K562 (cell line): Measurements from ENCODE around the gene SEPTIN12. TPM values are rescaled to one million over a fixed set of nuclear protein-coding genes. Genes with fewer than 3 reads are reported as not detected.

Source experiments
- ATAC-seq: fragments of 200-7000 bp; cut with Tn5 transposase; 3 replicates; pipeline ENCODE4 v1.9.1; 2020; ENCODE audit warnings: moderate library complexity
- BruUV-seq: library from RNA; stranded (reverse); fragments of 400-500 nt; replicated peaks from 2 replicates; lab custom pipeline; 2021; lab: Mats Ljungman, UMichigan
- CTCF ChIA-PET: fragments of 300-600 bp; formaldehyde crosslinking; extraction: SDS; loops from one replicate; lab custom pipeline; 2021; ENCODE audit warnings: low intra/inter-chr PET ratio; lab: Yijun Ruan, JAX
- POLR2A ChIA-PET: fragments of 300-600, 350-650 bp; sonication (Branson Sonifier 250); formaldehyde crosslinking; extraction: SDS; loops from one replicate; lab custom pipeline; 2021; ENCODE audit warnings: antibody characterized with exemption, inconsistent platforms; lab: Yijun Ruan, JAX
- DNase-seq, 4 experiments: peaks; one replicate each; pipeline versions ENCODE4 v3.0.0 to v3.0.0-alpha.2; 2011 to 2018; ENCODE audit warnings: low spot score in 3 of 4, mixed read lengths in 3 of 4; ENCODE audit errors: extremely low read depth in 1 of 4
- FAIRE-seq: peaks from 2 replicates; lab custom pipeline; 2011; peaks lifted over from hg19 to GRCh38; lab: Jason Lieb, UNC
- H2AFZ ChIP-seq: 2 replicates; pipeline ENCODE4 v1.6.0; 2011; ENCODE audit warnings: low read depth, low read length, control low read depth, inconsistent platforms
- H3K27ac ChIP-seq: fragments of 200-600 bp; 3 replicates; pipeline ENCODE4 v1.8.0; 2011; ENCODE audit warnings: low read depth, mild to moderate bottlenecking, control low read depth, inconsistent platforms, low read length, moderate library complexity, mixed read lengths; ENCODE audit errors: extremely low read depth
- H3K27me3 ChIP-seq, 2 experiments: fragments of 300-600 bp in 1 of 2; 2 replicates in 1 of 2; 3 replicates in 1 of 2; pipeline versions ENCODE4 v1.6.0 to v1.8.0; 2011; ENCODE audit warnings: inconsistent platforms in 2 of 2, low read length in 2 of 2, mild to moderate bottlenecking in 1 of 2, mixed read lengths in 1 of 2, moderate library complexity in 1 of 2; ENCODE audit not compliant: control insufficient read depth in 2 of 2, insufficient read depth in 2 of 2
- H3K36me3 ChIP-seq: fragments of 300-600 bp; 3 replicates; pipeline ENCODE4 v1.8.0; 2011; ENCODE audit warnings: mild to moderate bottlenecking, low read length, inconsistent platforms; ENCODE audit not compliant: control insufficient read depth, insufficient read depth
- H3K4me1 ChIP-seq, 2 experiments: fragments of 200-600 bp in 1 of 2; replicated peaks in 1 of 2; 2 replicates in 1 of 2; 3 replicates in 1 of 2; pipeline versions ENCODE4 v1.5.1 to v1.8.0; 2011; ENCODE audit warnings: inconsistent platforms in 2 of 2, low read length in 2 of 2, mild to moderate bottlenecking in 1 of 2, mixed read lengths in 1 of 2, moderate library complexity in 1 of 2; ENCODE audit not compliant: control insufficient read depth in 2 of 2, insufficient read depth in 2 of 2
- H3K4me2 ChIP-seq: 2 replicates; pipeline ENCODE4 v1.6.1; 2011; ENCODE audit warnings: low read length, control low read depth, inconsistent platforms, mixed read lengths; ENCODE audit not compliant: insufficient read depth
- H3K4me3 ChIP-seq: fragments of 200-600 bp; sonication (generic), shearing (Covaris generic); 2 replicates; pipeline ENCODE4 v1.5.1; 2016; ENCODE audit warnings: control low read depth, inconsistent platforms
- H3K79me2 ChIP-seq: fragments of 200-600 bp; 3 replicates; pipeline ENCODE4 v1.8.0; 2011; ENCODE audit warnings: low read length, inconsistent platforms; ENCODE audit not compliant: control insufficient read depth, insufficient read depth
- H3K9ac ChIP-seq, 2 experiments: 2 replicates each; pipeline versions ENCODE4 v1.6.0 to v1.6.1; 2011; ENCODE audit warnings: low read depth in 2 of 2, low read length in 2 of 2, control low read depth in 1 of 2, inconsistent platforms in 1 of 2, mild to moderate bottlenecking in 1 of 2, mixed read lengths in 1 of 2; ENCODE audit not compliant: insufficient read depth in 1 of 2
- H3K9me1 ChIP-seq: one replicate; pipeline ENCODE4 v1.6.0; 2011; ENCODE audit warnings: inconsistent platforms, mild to moderate bottlenecking, low read length, moderate library complexity; ENCODE audit not compliant: control insufficient read depth, insufficient read depth
- H3K9me3 ChIP-seq: replicated peaks from 2 replicates; pipeline ENCODE4 v1.5.1; 2011; ENCODE audit warnings: low read depth, low read length, inconsistent platforms; ENCODE audit not compliant: control insufficient read depth, insufficient read depth
- H4K20me1 ChIP-seq: replicated peaks from 2 replicates; pipeline ENCODE4 v1.6.1; 2011; ENCODE audit warnings: low read length, inconsistent platforms, mixed read lengths; ENCODE audit not compliant: control insufficient read depth, insufficient read depth
- BCOR ChIP-seq: fragments of 450-650 bp; IDR thresholded peaks from 2 replicates; pipeline ENCODE4 v1.6.1; 2016
- HDAC2 ChIP-seq: fragments of 450-650 bp; IDR thresholded peaks from 2 replicates; pipeline ENCODE4 v1.6.1; 2016; ENCODE audit warnings: mild to moderate bottlenecking
- HDAC8 ChIP-seq: fragments of 450-650 bp; IDR thresholded peaks from 2 replicates; pipeline ENCODE4 v1.6.1; 2016; ENCODE audit warnings: mild to moderate bottlenecking, missing genetic modification characterization, moderate library complexity, missing compliant biosample characterization
- KDM1A ChIP-seq, 2 experiments: fragments of 450-650 bp; IDR thresholded peaks; 2 replicates each; pipeline ENCODE4 v1.6.1; 2016; ENCODE audit warnings: mild to moderate bottlenecking in 2 of 2
- PBX2 ChIP-seq, 2 experiments: IDR thresholded peaks in 1 of 2; conservative IDR thresholded peaks in 1 of 2; 2 replicates each; pipeline ENCODE4 v1.6.1; 2016; ENCODE audit warnings: low read depth in 2 of 2, mild to moderate bottlenecking in 1 of 2, missing compliant biosample characterization in 1 of 2, missing genetic modification characterization in 1 of 2, moderate library complexity in 1 of 2
- PHF20 ChIP-seq: fragments of 450-650 bp; IDR thresholded peaks from 2 replicates; pipeline ENCODE4 v1.6.1; 2018; ENCODE audit not compliant: partially characterized antibody
- POLR2AphosphoS2 ChIP-seq: IDR thresholded peaks from 2 replicates; pipeline ENCODE4 v1.6.1; 2012; ENCODE audit warnings: low read length, improper control_type of control experiment
- RBM25 ChIP-seq: fragments of 200-400 bp; formaldehyde crosslinking; IDR thresholded peaks from 2 replicates; pipeline ENCODE4 v1.6.1; 2018; ENCODE audit warnings: low read length, low read depth, moderate library complexity; ENCODE audit not compliant: severe bottlenecking
- SRSF3 ChIP-seq: fragments of 200-400 bp; formaldehyde crosslinking; IDR thresholded peaks from 2 replicates; pipeline ENCODE4 v1.6.1; 2016; ENCODE audit warnings: mild to moderate bottlenecking, low read length, moderate library complexity; ENCODE audit not compliant: insufficient read depth
- TGIF2 ChIP-seq: sonication (generic); formaldehyde crosslinking; IDR thresholded peaks from 2 replicates; pipeline ENCODE4 v1.8.1; 2022; ENCODE audit warnings: mild to moderate bottlenecking, missing genetic modification reagents, moderate library complexity
- ZBTB2 ChIP-seq: fragments of 450-650 bp; IDR thresholded peaks from 2 replicates; pipeline ENCODE4 v1.6.1; 2016; ENCODE audit warnings: antibody characterized with exemption
- ZNF717 ChIP-seq: fragments of 250-450 bp; sonication (Bioruptor Pico); IDR thresholded peaks from 2 replicates; pipeline ENCODE4 v1.5.0; 2021
- WGBS: fragments of 100-300 bp; shearing (Covaris generic); methylation state at CpG from one replicate; pipeline ENCODE4 v1.1.6; 2016; ENCODE audit warnings: low coverage, mixed read lengths; ENCODE audit not compliant: insufficient coverage; ENCODE audit errors: missing lambda C conversion rate; 5-methylcytosine and 5-hydroxymethylcytosine counted together
- in situ Hi-C: fragments of 300-500 bp; cut with MboI; formaldehyde crosslinking; loops from 4 replicates; pipeline ENCODE4 v1.15.0; 2018; ENCODE audit warnings: inconsistent platforms, mixed read lengths
- intact Hi-C: fragments of 100-400 bp; cut with micrococcal nuclease; formaldehyde crosslinking; loops from 2 replicates; pipeline ENCODE4 v1.14.2; 2022
- polyA plus RNA-seq, 8 experiments: library from polyadenylated mRNA; depleted of rRNA in 4 of 8; stranded (reverse) in 5 of 8; unstranded in 3 of 8; fragments of >200 nt; fragmentation: Nextera tagmentation in 2 of 8; fragmentation: Illumina TruSeq in 1 of 8; extraction: Ambion mirVana in 2 of 8; extraction: Trizol in 1 of 8; gene quantifications; 2 replicates each; pipeline versions ENCODE4 v1.2.1 to v1.2.3, GENCODE V29; 2011 to 2014; ENCODE audit warnings: inconsistent platforms in 1 of 8, missing spikeins in 1 of 8
- total RNA-seq, 7 experiments: library from RNA; depleted of rRNA in 6 of 7; stranded (reverse); fragments of >200 nt in 6 of 7; fragmentation: Illumina TruSeq in 2 of 7; extraction: Trizol in 2 of 7; gene quantifications; 2 replicates each; pipeline versions ENCODE4 v1.2.1 to v1.2.3, GENCODE V29; 2011 to 2021; ENCODE audit warnings: low replicate concordance in 1 of 7

Gene SEPTIN12
- total and polyA plus RNA-seq, 9 of the 15 experiments (the other 6 are each of a cell fraction or from before 2014, with no cell fraction given), result not detected

- ChIA-PET CTCF (no interaction called here), POLR2A (interaction anchor here (0.5 to 1.1 kb wide), 2 partner anchors 29 to 33 kb away, joined by 3 to 4 read pairs; no protein-coding TSS in a partner anchor)
- intact Hi-C loops, result no loop called here
- no peaks in the 10 kb centered on the region for H4K20me1 ChIP-seq
- H2AFZ ChIP-seq, result no peak overlapping the region
- FAIRE-seq (no peak), DNase-seq (no peak), ATAC-seq (no peak)
- peaks cover 3 to 10% of the 10 kb centered on the region in 2 experiments; a peak in 3 of 5 replicates for H3K4me1 ChIP-seq
- WGBS, result 88% methylated on average over 1 of the region's 2 CpGs
- no peaks in the 10 kb centered on the region for H3K9me1 ChIP-seq
- H3K27ac ChIP-seq, result no peak overlapping the region
- no peaks in the 10 kb centered on the region for H3K79me2 ChIP-seq
- no peak overlapping the region for H3K4me2 ChIP-seq
- in situ Hi-C loops, result no loop called here
- H3K27me3 ChIP-seq, result no peaks in the 10 kb centered on the region
- H3K4me3 ChIP-seq, result no peak overlapping the region
- no peaks in the 10 kb centered on the region for H3K36me3 ChIP-seq
- no peaks in the 10 kb centered on the region for H3K9me3 ChIP-seq
- peak overlapping the region in 1 of 2 experiments; percentile 71; a peak in 2 of 4 replicates for H3K9ac ChIP-seq
- no TSS peak for BruUV-seq
- TF ChIP-seq RBM25 (peak; percentile 58), BCOR (peak; percentile 79), HDAC8 (no peak), ZNF717 (CRISPR knock-in tag) (no peak), PHF20 (no peak), TGIF2 (CRISPR knock-in tag) (no peak), KDM1A (IDR thresholded peaks at IDR 0.05) (peak in 1 of 2 experiments; percentile 52; a peak in 1 of 4 replicates), HDAC2 (peak; percentile 42; the same call in 1 of the 2 replicates), ZBTB2 (no peak), SRSF3 (no peak), POLR2AphosphoS2 (no peak), PBX2 (CRISPR knock-in tag; IDR thresholded peaks at IDR 0.05; ENCODE audit: low read depth) (no peak), PBX2 (tag; conservative IDR thresholded peaks at IDR 0.05; ENCODE audit: low read depth) (no peak)
These were observed 11.9 kb downstream of the SEPTIN12 start for GRCh38 chr16:4776141-4776705.
